ENCODE data around the gene SCN8A.

DNA sequence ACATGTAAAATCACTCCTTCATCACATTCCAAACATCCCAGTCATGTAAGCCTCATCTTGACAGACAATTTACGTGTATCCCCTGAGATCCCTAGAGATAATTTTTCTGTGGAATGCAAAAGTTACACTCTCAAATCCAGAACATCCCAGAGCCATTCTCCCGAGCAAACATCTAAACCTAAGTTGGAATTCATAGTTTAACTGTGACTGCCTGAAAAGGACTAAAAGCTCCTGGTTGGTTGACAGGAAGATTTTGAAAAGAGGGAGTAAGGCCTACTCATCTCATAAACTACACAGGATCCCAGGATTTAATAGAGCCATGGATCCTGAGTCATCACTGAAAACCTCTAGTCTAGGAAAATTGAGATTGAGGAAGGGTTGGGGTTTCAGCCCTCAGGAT lies 123.6 kb downstream of the SCN8A start:
- TF ChIP-seq CTCF (conservative IDR thresholded peaks at IDR 0.05; ENCODE audit: low read depth, low read length): no peak
- TF ChIP-seq EZH2 (IDR thresholded peaks at IDR 0.05; ENCODE audit: borderline replicate concordance, low read depth, low read length, poor library complexity, severe bottlenecking): no peak

Measured in A673 (cell line).